ENCODE data around the gene VSTM4.

The VSTM4 gene

DNA sequence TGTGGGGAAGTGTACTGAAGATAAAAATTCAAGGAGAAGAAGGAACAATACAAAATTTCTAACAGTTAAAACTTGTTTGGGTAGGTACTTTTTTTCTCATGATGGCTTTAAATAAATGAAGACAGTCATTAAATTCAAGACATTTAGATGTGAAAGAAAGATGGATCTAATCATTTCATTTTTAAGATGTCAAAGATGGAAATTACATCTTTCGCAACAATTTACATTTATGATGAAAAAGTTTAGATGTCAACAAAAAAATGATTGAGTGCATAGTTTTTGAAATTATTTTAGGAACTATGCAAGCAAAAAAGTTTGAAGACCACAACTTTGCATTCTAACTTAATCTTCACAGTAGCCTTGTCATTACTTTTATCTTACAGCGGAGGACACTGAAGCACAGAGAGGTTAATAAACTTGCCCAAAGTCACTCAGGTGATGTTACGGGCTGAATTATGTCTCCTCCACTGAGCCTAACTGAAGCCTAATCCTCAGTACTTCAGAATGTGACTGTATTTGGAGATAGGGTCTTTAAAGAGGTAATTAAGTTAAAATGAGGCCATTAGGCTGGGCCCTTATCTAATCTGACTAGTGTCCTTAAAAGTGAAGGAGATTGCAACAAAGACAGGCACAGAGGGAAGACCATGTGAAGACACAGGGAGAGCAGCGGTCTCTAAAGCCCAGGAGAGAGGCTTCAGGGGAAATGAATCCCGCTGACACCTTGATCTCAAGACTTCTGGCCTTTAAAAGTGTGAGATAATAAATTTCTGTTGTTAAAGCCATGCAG lies 48.2 kb downstream of the VSTM4 start:
- no peak for DNase-seq

GRCh38 chr10:49062229-49062628 lies 53.1 kb downstream of the VSTM4 start:
- DNase-seq, result no peak

GRCh38 chr10:49061667-49062066 lies 53.7 kb downstream of the VSTM4 start:
- DNase-seq, result no peak

- no peak for DNase-seq
Observed at GRCh38 chr10:49058463-49059255, 56.7 kb downstream of the VSTM4 start.

DNA sequence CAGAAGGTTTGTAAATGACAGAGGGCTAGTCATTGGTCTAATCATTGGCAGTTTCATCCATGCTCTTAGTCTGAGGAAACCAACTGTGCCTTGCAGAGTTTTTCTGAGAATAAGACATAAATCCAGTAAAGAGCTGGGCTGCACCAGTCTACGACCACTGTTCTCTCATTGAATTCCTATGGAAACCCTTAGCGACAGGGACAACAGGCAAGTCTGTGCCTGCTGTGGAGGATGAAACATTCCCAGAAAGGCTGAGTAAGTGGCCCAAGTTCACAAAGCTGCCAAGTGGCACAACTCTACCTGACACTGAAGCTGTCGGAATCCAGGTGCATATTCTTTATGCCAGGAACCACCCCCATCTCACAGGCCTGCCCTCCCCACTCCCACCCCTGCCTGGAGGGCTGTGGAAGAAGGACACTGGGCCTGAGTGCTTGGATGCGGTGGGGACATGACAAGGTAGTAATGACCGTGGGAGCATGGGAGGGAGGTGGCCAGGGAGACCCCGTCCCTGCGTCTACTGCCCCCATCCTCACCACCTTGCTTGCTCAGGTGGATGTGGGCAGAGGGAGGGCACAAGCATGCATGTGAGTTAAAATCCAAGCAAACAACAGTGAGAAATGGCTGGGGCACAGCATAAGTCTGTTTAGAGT lies 58.0 kb downstream of the VSTM4 start:
- no peak for DNase-seq

DNA sequence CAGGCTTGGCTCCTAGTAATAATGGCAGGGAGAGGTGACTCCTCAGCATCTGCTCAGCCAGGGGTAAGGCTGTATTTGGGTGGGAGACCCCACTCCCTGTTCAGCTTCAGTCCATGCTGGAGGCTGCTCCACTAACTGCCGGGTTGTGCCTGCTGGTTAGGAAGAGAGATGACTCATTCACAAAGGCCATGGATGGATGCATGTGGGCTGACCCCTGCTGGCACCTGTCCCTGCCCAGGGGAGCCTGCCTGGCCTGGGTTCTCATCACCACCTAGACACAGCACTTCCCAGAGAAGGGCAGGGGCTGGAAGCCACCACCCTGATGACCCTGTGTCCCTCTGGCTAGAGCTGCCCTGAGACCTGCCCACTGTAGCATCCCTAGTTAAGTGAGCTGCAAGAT lies 59.0 kb downstream of the VSTM4 start:
- DNase-seq, result no peak

DNA sequence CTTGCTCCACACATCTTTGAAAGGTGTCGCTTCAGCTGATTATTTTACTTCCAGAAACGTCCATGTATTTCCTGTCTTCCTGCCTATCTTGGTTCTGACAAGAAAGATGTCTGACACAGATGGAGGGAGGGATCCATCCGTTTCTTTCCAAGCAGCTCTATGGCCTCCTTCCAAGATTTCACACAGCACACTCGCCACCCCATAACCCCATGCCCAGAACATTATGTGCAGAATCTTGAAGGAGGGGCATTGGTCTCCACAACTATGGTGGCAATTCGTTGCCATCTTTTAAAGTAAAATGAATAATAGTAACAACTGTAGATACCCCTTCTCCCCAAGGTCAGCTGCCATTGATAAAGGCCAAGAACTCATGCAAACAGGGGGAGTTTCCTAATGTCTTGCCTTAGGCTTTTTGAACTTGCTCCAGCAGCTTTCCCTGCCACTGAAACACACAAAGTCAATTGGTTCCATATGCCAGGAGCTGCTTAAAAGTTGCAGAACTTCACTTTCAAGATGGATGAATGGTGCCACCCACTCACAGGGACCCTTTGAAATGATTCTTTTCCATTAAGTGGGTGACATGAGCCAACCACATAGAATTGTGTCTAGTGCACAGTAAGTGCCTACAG lies 60.0 kb downstream of the VSTM4 start:
- DNase-seq, result no peak

DNA sequence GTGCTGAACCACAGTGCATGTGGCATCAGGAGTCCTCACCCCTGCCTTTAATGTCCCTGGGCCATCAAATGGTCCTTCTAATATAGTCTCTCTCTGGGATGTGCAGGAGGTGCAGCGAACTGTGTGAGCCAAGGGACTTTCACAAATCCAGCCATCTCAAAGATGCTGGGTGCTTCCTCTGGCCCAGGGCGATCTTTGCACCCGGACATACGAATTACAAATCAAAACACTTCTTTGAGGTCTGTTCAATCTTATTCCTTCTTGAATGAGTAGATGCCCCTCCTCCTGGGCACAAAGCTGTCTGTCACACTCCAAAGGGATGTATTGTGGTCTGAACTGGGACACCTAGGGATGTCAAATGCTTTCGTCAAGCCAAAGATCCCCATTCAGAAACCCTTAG lies 60.6 kb downstream of the VSTM4 start:
- DNase-seq, result no peak

- DNase-seq, result no peak
Observed at GRCh38 chr10:49053998-49054692, 61.2 kb downstream of the VSTM4 start.

- no peak for DNase-seq
Observed at GRCh38 chr10:49053053-49053997, 62.0 kb downstream of the VSTM4 start.

- no peak for DNase-seq
Observed at GRCh38 chr10:49052069-49052468, 63.3 kb downstream of the VSTM4 start.

DNA sequence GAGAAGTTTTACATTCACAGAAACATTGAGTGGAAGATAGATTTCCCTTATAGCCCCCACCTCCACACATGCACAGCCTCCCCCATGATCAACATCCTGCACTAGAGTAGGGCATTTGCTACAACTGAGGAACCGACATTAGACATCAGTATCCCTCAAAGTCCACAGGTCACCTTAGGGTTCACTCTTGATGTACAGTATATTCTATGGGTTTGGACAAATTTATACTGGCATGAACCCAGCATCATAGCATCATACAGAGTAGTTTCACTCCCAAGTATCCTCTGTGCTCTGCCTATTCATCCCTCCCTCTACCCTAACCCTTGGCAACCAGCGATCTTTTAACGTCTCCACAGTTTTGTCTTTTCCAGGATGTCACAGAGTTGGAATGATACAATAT lies 64.4 kb downstream of the VSTM4 start:
- no peak for DNase-seq

DNA sequence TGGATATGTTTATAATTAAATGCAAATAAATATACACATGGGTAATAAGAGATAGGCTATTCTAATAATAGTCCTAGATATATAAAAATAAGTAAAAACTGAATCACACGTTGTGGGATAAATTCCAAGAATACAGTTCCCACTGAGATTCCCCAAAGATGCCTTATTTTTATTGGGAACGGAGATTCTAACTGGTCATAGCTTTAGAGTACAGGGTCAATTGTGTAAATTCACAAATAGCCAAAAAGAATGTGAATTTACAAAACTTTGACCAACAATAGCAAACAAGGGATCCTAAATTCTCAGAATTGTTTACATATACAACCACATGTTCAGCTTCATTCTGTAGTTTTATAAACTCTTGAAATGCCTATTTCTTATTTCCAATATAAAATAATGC lies 65.0 kb downstream of the VSTM4 start:
- DNase-seq, result no peak

GRCh38 chr10:49049660-49050059 lies 65.7 kb downstream of the VSTM4 start:
- DNase-seq, result no peak

DNA sequence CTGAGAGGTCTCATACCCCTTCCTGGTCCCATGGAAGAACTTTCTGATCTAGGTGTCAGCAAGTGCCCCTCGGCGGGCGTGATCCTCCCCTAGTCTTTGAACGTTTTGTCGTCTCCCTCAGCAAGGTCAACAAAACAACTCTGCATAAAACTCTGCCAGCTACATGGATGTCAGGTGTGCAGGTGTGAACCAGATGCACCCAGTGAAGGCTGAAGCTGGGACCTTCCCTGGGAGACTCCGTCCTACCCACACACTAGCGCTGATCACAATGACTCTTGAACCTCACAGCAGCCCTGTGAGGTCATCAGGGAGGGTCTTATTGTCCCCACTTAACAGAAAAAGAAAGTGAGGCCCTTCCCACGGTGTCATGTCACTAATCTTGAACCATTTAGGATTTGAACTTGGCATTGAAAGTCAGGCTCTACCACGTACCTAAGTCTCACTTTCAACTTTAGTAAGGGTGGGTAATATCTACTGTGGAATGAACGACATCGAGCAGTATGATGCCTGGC lies 68.1 kb downstream of the VSTM4 start:
- no peak for DNase-seq

- DNase-seq, result no peak
Observed at GRCh38 chr10:49044293-49045193, 70.8 kb downstream of the VSTM4 start.

- no peak for DNase-seq
Observed at GRCh38 chr10:49040601-49041000, 74.7 kb downstream of the VSTM4 start.

- DNase-seq, result no peak
Observed at GRCh38 chr10:49039409-49039808, 75.9 kb downstream of the VSTM4 start.

DNA sequence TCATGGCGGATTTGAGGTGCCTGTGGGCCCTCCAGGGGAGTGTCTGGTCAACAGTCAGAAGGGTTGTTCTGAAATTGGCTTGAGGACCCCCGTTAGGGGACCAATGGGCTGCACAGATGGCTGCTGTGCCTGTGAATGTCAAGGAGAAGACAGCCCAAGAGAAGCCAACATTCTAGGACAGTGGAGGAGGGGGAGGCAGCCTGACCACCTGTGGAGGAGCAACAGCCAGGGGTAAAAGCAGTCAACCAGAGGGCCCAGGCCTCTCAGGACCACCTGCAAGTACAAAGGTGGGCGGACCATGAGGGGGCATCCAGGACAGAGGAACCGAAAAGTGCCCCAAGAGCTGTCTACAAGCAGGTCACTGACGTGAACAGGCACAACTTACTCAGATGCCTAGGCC lies 76.6 kb downstream of the VSTM4 start:
- no peak for DNase-seq

DNA sequence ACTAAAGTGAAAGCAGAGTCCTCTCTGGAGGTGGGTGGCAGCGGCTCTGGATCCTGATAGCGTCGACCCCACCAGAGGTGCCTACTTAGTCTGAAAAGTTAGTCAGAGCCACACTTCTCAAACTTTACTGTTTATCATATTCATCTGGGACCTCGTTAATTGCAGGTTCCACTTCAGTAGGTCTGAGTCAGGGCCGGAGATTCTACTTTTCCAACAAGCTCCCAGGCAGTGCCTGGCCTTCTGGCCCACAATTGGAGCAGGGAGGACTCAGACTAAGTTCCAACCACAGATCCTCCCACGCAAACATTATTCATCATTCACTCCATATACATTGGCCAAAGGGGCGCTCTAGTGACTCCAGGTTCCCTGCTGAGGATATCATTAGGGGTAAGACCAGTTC lies 78.1 kb downstream of the VSTM4 start:
- DNase-seq, result no peak
